Fibroblast of villous mesenchyme (primary cell): ENCODE results near the gene DUSP22. TPM values are rescaled to one million over a fixed set of nuclear protein-coding genes. Genes with fewer than 3 reads are reported as not detected.

Experiments used
- DNase-seq: peaks from one replicate; pipeline ENCODE4 v3.0.0-alpha.2; 2010; ENCODE audit warnings: low read depth
- H3K4me3 ChIP-seq: 2 replicates; pipeline ENCODE4 v1.5.1; 2011; ENCODE audit warnings: low read depth, mild to moderate bottlenecking, low read length
- CTCF ChIP-seq: IDR thresholded peaks from 2 replicates; pipeline ENCODE4 v1.5.1; 2012; ENCODE audit warnings: low read depth, mild to moderate bottlenecking, low read length; ENCODE audit not compliant: insufficient read depth
- total RNA-seq: library from RNA; depleted of rRNA; stranded (reverse); fragments of >200 nt; gene quantifications from 2 replicates; pipeline ENCODE4 v1.2.3, GENCODE V29; 2012

Gene DUSP22
- total RNA-seq, 1 donor: 14.7 TPM

- TF ChIP-seq CTCF: no peak
- DNase-seq: no peak
- no peak overlapping the region for H3K4me3 ChIP-seq
These were observed 32.3 kb upstream of the DUSP22 start for GRCh38 chr6:259901-260508.

- no peak for DNase-seq
- no peak overlapping the region for H3K4me3 ChIP-seq
- TF ChIP-seq CTCF: no peak
These were observed 27.7 kb upstream of the DUSP22 start for GRCh38 chr6:264626-265025.

- no peak for TF ChIP-seq CTCF
- DNase-seq: no peak
These were observed 23.8 kb upstream of the DUSP22 start for GRCh38 chr6:268394-268935.

GRCh38 chr6:273551-274058 is 18.7 kb upstream of the DUSP22 start:
- DNase-seq: peak; percentile 63
- TF ChIP-seq CTCF: no peak
- H3K4me3 ChIP-seq: no peak overlapping the region

More at GRCh38 chr6:268394-268935, 23.8 kb upstream of the DUSP22 start:
- no peak overlapping the region for H3K4me3 ChIP-seq

GRCh38 chr6:277746-278145 is 14.5 kb upstream of the DUSP22 start:
- DNase-seq: no peak
- no peak for TF ChIP-seq CTCF
- no peak overlapping the region for H3K4me3 ChIP-seq

GRCh38 chr6:278494-278893 is 13.8 kb upstream of the DUSP22 start:
- DNase-seq: no peak

More at GRCh38 chr6:278494-278893, 13.8 kb upstream of the DUSP22 start:
- H3K4me3 ChIP-seq: no peak overlapping the region
- no peak for TF ChIP-seq CTCF
